NCI-H1930 (cell line): ENCODE measurements around the gene PCNX4.

ENCODE experiments used
- DNase-seq, 2 experiments: peaks; one replicate each; lab custom pipeline; 2025; lab: John Stamatoyannopoulos, UW

Gene PCNX4

GRCh38 chr14:60206249-60206670 is 114.5 kb downstream of the PCNX4 start:
- no peak for DNase-seq

GRCh38 chr14:60206837-60207533 is 115.3 kb downstream of the PCNX4 start:
- DNase-seq: no peak

DNA sequence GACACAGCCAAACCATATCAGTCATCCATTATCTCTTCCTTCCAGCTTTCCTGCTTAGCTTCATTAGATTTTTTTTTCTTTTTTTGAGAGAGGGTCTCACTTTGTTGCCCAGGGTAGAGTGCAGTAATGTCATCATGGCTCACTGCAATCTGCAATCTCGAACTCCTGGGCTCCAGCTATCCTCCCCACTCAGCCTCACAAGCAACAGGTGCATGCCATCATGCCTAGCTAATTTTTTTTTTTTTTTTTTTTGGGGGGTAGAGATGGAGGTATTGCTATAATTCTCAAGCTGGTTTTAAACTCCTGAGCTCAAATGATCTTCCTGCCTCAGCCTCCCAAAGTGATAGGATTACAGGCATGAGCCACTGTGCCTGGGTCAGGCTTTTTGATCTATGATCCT is 119.0 kb downstream of the PCNX4 start:
- no peak for DNase-seq

- peak; percentile 6 to 34 for DNase-seq
Measured at GRCh38 chr14:60211153-60211552, 119.4 kb downstream of the PCNX4 start.

- DNase-seq: no peak
Measured at GRCh38 chr14:60212503-60213371, 121.0 kb downstream of the PCNX4 start.

- no peak for DNase-seq
Measured at GRCh38 chr14:60214003-60214402, 122.3 kb downstream of the PCNX4 start.

DNA sequence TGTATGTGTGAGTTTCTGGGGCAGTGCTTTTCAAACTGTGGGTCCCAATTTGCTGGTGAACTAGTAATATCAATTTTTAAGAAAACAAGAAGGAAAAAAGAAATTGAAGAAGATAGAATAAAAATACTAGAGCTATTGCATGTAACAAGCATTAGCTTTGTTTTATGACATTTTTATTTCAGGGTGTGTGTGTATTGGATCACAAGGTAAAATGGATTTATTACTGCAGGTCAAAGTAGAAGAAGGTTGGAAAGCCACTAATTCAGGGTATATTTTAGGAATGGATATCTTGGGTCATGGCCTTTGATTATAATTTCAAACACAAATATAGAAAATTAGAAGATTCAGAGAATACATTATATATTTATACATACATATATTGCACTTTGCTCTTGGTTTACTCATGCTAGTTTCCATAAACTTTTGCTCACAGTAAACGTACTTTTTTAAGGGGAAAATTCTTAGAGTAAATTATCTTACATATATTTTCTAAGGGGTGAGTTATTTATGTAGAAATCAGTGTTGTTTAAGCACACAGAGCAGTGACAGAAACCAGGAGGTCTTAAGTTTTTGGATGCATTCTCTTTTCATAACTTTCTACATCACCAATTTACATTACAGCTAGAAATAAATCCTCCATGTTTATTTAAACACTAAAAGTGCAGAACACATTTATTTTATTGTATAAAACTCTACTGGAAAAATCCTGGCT is 122.8 kb downstream of the PCNX4 start:
- DNase-seq: no peak

- no peak for DNase-seq
Measured at GRCh38 chr14:60215127-60215444, 123.4 kb downstream of the PCNX4 start.

DNA sequence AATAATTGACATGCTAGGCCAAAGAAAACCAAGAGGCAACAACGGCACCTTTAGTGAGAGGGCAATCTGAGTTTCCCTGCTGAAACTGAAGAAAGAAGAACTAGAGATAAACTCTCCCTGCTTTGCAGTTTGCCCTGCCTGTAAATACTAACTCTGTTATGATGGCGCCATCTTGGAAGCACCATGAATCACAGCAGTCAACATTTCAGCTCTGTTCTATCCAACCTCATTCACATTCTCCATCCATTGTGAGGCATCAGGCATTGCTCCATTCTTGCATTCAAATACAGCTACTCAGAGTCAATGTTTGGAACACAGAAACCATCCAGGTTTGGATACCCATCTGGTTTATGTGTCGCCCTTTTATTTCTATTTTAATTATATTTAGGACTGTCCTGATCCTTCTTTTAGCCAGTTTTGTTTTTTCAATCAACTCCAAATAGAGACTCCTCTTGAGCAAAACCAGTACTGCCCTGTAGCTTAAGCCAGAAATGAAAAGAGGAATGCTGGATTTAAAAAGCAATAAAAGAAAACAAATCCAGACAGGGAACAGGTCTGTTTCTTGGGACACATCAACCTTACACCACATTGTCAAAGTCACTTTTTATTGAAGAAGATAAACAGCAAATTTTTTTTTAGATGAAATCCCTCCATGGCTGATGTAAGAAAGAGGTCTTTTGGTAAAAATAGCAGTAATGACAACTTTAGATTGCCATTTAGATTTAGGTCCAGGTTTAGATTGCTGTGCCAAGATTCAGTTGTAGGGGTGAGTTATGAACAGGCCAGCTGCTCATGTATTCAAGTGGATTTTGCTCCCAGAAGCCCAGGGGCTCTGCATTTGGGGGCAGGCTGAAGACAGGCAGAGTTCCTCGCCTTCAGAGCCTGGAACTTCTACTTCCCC is 124.0 kb downstream of the PCNX4 start:
- no peak for DNase-seq

DNA sequence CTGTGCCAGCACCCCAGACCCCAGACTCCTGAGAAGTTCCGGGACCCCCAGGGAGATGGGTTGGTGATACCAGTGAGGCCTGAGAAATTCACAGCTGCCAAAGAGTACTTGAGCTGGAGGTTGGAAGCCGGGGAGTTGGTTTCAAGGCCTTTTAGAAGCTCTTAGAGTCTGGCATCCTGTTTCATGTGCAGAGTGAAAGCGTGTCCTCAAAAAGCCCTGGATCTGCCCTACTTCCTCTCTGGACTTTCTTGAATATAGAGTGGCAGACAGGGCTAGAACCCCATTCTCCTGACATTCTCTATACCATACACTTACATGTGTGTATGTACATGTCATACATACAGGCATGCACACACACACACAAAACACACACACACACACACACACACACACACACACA is 126.0 kb downstream of the PCNX4 start:
- DNase-seq: no peak
